Measurements from ENCODE around the gene ABHD12B. TPM values are rescaled to one million over a fixed set of nuclear protein-coding genes. Genes with fewer than 3 reads are reported as not detected.
A peak's percentile ranks its signal among the peaks of the same experiment; 100 is the strongest.

Gene ABHD12B
- total RNA-seq, 1 donor from 2014 or later, result not detected

GRCh38 chr14:50845166-50845565, 26.7 kb upstream of the ABHD12B start:
- Mint-ChIP-seq H3K27me3 (ENCODE audit: low read depth, unreplicated experiment) (no peaks in the 10 kb centered on the region), H3K27ac (ENCODE audit: unreplicated experiment) (peak overlapping the region; percentile 37), H3K4me1 (ENCODE audit: low read depth, unreplicated experiment) (peaks cover 27% of the 10 kb centered on the region), H3K4me3 (ENCODE audit: unreplicated experiment) (no peak overlapping the region), H3K9me3 (ENCODE audit: unreplicated experiment) (no peaks in the 10 kb centered on the region), H3K36me3 (ENCODE audit: low read depth, unreplicated experiment) (no peaks in the 10 kb centered on the region)
- no peaks in the 10 kb centered on the region for H3K9me3 ChIP-seq (ENCODE audit: insufficient read depth, low read depth, low read length)
- peaks cover 11% of the 10 kb centered on the region for H3K4me1 ChIP-seq (ENCODE audit: insufficient read depth, low read length)
- no peaks in the 10 kb centered on the region for H3K27me3 ChIP-seq (ENCODE audit: insufficient read depth, low read length)
- no peak for TF ChIP-seq EZH2 (IDR thresholded peaks at IDR 0.05; ENCODE audit: insufficient read depth, low read length)
- TF ChIP-seq, protein P1, sequence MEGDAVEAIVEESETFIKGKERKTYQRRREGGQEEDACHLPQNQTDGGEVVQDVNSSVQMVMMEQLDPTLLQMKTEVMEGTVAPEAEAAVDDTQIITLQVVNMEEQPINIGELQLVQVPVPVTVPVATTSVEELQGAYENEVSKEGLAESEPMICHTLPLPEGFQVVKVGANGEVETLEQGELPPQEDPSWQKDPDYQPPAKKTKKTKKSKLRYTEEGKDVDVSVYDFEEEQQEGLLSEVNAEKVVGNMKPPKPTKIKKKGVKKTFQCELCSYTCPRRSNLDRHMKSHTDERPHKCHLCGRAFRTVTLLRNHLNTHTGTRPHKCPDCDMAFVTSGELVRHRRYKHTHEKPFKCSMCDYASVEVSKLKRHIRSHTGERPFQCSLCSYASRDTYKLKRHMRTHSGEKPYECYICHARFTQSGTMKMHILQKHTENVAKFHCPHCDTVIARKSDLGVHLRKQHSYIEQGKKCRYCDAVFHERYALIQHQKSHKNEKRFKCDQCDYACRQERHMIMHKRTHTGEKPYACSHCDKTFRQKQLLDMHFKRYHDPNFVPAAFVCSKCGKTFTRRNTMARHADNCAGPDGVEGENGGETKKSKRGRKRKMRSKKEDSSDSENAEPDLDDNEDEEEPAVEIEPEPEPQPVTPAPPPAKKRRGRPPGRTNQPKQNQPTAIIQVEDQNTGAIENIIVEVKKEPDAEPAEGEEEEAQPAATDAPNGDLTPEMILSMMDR (IDR thresholded peaks at IDR 0.05; ENCODE audit: insufficient read depth, low read depth, low read length), result no peak
- no peak overlapping the region for H3K4me2 ChIP-seq (ENCODE audit: low read length)
- no peak overlapping the region for H3K9ac ChIP-seq (ENCODE audit: low read length)
- H2AFZ ChIP-seq (ENCODE audit: low read depth, low read length), result no peak overlapping the region
- no peak overlapping the region for H3K4me3 ChIP-seq (ENCODE audit: insufficient read depth, low read depth, low read length)
- no peak overlapping the region for H3K27ac ChIP-seq (ENCODE audit: low read depth, low read length)
- H3K36me3 ChIP-seq (ENCODE audit: insufficient read depth, low read length), result no peaks in the 10 kb centered on the region
- no peaks in the 10 kb centered on the region for H3K79me2 ChIP-seq (ENCODE audit: insufficient read depth, low read length)
- DNase-seq (ENCODE audit: low read depth) (no peak), FAIRE-seq (no peak)
- no peaks in the 10 kb centered on the region for H4K20me1 ChIP-seq (ENCODE audit: insufficient read depth, low read length)

DNA sequence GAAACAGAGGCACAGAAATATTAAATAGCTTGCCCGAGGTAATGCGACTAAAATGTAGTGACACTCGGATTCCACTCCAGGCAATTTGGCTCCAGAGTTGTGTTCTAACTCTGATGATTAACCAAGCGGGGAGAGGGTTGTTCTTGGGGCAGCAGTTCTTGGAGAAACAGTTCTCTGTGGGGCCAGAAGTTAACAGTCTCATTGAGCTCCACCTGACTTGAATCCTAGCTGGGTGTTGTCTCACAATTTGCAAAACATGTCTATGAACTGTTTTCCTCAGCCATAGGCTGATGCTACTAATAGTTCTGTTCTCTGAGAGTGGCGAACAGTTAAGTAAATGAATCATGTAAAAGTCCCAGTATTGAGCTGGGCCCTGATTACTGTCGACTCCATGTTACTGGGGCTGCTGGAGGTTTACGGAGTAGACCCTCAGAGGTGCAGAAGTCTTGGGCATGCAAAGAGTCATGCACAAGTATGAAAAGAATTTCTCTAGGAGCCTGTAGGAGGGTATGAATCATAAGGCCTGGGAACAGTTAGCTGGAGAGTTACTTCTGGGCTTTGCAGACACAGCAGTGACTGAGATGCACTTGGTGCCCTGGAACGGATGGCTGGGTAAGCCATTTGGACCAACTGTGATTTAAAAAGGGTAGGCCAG, 25.5 kb upstream of the ABHD12B start:
- no peaks in the 10 kb centered on the region for H3K9me3 Mint-ChIP-seq (ENCODE audit: unreplicated experiment)
- Histone ChIP-seq H3K9me3 (ENCODE audit: insufficient read depth, low read depth, low read length) (no peaks in the 10 kb centered on the region), H3K36me3 (ENCODE audit: insufficient read depth, low read length) (no peaks in the 10 kb centered on the region), H2AFZ (ENCODE audit: low read depth, low read length) (no peak overlapping the region), H3K27me3 (ENCODE audit: insufficient read depth, low read length) (no peaks in the 10 kb centered on the region), H3K27ac (ENCODE audit: low read depth, low read length) (peak overlapping the region; percentile 76), H3K4me2 (ENCODE audit: low read length) (peak overlapping the region; percentile 72), H3K79me2 (ENCODE audit: insufficient read depth, low read length) (no peaks in the 10 kb centered on the region), H3K4me1 (ENCODE audit: insufficient read depth, low read length) (peaks cover 11% of the 10 kb centered on the region), H3K9ac (ENCODE audit: low read length) (peak overlapping the region; percentile 49), H3K4me3 (ENCODE audit: insufficient read depth, low read depth, low read length) (peak overlapping the region; percentile 9), H4K20me1 (ENCODE audit: insufficient read depth, low read length) (no peaks in the 10 kb centered on the region)
- H3K4me3 Mint-ChIP-seq (ENCODE audit: unreplicated experiment), result peak overlapping the region; percentile 34
- H3K27me3 Mint-ChIP-seq (ENCODE audit: low read depth, unreplicated experiment), result no peaks in the 10 kb centered on the region
- TF ChIP-seq, protein P1 (IDR thresholded peaks at IDR 0.05; ENCODE audit: insufficient read depth, low read depth, low read length), result no peak
- TF ChIP-seq EZH2 (IDR thresholded peaks at IDR 0.05; ENCODE audit: insufficient read depth, low read length), result no peak
- H3K4me1 Mint-ChIP-seq (ENCODE audit: low read depth, unreplicated experiment), result peaks cover 27% of the 10 kb centered on the region
- no peaks in the 10 kb centered on the region for H3K36me3 Mint-ChIP-seq (ENCODE audit: low read depth, unreplicated experiment)
- peak overlapping the region; percentile 84 for H3K27ac Mint-ChIP-seq (ENCODE audit: unreplicated experiment)
- peak; percentile 95 for FAIRE-seq
- peak; percentile 93 for DNase-seq (ENCODE audit: low read depth)

DNA sequence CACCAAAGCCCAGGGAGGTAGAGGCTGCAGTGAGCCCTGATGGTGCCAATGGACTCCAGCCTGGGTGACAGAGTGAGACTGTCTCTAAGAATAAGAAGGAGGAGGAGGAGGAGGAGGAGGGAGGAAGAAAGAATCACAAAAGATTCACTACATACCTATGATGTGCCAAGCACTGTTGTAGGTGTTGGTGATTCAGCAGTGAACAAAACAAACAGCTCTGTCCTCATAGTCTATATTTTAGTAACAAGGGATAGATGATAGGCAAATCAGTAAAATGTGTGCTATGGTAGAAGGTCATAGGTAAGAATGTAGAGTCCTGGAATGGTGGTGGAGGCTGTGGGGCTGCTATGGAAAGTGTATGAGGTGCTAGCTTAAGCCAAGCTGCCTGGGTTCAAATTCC, 18.0 kb upstream of the ABHD12B start:
- H3K79me2 ChIP-seq (ENCODE audit: insufficient read depth, low read length), result no peaks in the 10 kb centered on the region
- Mint-ChIP-seq H3K9me3 (ENCODE audit: unreplicated experiment) (no peaks in the 10 kb centered on the region), H3K4me1 (ENCODE audit: low read depth, unreplicated experiment) (no peaks in the 10 kb centered on the region), H3K27ac (ENCODE audit: unreplicated experiment) (no peak overlapping the region), H3K4me3 (ENCODE audit: unreplicated experiment) (no peak overlapping the region), H3K27me3 (ENCODE audit: low read depth, unreplicated experiment) (peaks cover 6% of the 10 kb centered on the region), H3K36me3 (ENCODE audit: low read depth, unreplicated experiment) (no peaks in the 10 kb centered on the region)
- no peak overlapping the region for H3K4me2 ChIP-seq (ENCODE audit: low read length)
- no peak overlapping the region for H2AFZ ChIP-seq (ENCODE audit: low read depth, low read length)
- no peaks in the 10 kb centered on the region for H4K20me1 ChIP-seq (ENCODE audit: insufficient read depth, low read length)
- no peak for TF ChIP-seq EZH2 (IDR thresholded peaks at IDR 0.05; ENCODE audit: insufficient read depth, low read length)
- TF ChIP-seq, protein P1 (IDR thresholded peaks at IDR 0.05; ENCODE audit: insufficient read depth, low read depth, low read length), result no peak
- no peak overlapping the region for H3K27ac ChIP-seq (ENCODE audit: low read depth, low read length)
- H3K36me3 ChIP-seq (ENCODE audit: insufficient read depth, low read length), result no peaks in the 10 kb centered on the region
- no peak overlapping the region for H3K9ac ChIP-seq (ENCODE audit: low read length)
- DNase-seq (ENCODE audit: low read depth), result no peak
- no peaks in the 10 kb centered on the region for H3K9me3 ChIP-seq (ENCODE audit: insufficient read depth, low read depth, low read length)
- H3K27me3 ChIP-seq (ENCODE audit: insufficient read depth, low read length), result no peaks in the 10 kb centered on the region
- H3K4me1 ChIP-seq (ENCODE audit: insufficient read depth, low read length), result no peaks in the 10 kb centered on the region
- no peak overlapping the region for H3K4me3 ChIP-seq (ENCODE audit: insufficient read depth, low read depth, low read length)
- FAIRE-seq, result no peak
